GM23248 (cell line): ENCODE data around the gene SPPL2A. TPM values are rescaled to one million over a fixed set of nuclear protein-coding genes. Genes with fewer than 3 reads are reported as not detected.

Experiments
- DNase-seq: peaks from one replicate; pipeline ENCODE4 v3.0.0-alpha.2; 2015
- H2AFZ ChIP-seq: fragments of 200-600 bp; sonication (generic); 2 replicates; pipeline ENCODE4 v1.6.1; 2016; ENCODE audit warnings: antibody characterized with exemption
- H3F3A ChIP-seq: fragments of 200-600 bp; sonication (generic); 2 replicates; pipeline ENCODE4 v1.6.1; 2016; ENCODE audit warnings: mild to moderate bottlenecking, antibody characterized with exemption, mixed run types; ENCODE audit not compliant: insufficient read depth
- H3K27ac ChIP-seq: fragments of 200-600 bp; sonication (generic); 2 replicates; pipeline ENCODE4 v1.5.1; 2016; ENCODE audit warnings: mild to moderate bottlenecking
- H3K27me3 ChIP-seq: fragments of 200-600 bp; sonication (generic); replicated peaks from 2 replicates; pipeline ENCODE4 v1.6.1; 2016; ENCODE audit warnings: mild to moderate bottlenecking; ENCODE audit not compliant: insufficient read depth
- H3K36me3 ChIP-seq: fragments of 200-600 bp; sonication (generic); 2 replicates; pipeline ENCODE4 v1.6.1; 2016; ENCODE audit warnings: low read depth, mild to moderate bottlenecking
- H3K4me1 ChIP-seq: fragments of 200-600 bp; sonication (generic); 2 replicates; pipeline ENCODE4 v1.6.1; 2016; ENCODE audit warnings: mild to moderate bottlenecking; ENCODE audit not compliant: insufficient read depth
- H3K4me2 ChIP-seq: fragments of 200-600 bp; sonication (generic); one replicate; pipeline ENCODE4 v1.6.1; 2016; ENCODE audit warnings: mild to moderate bottlenecking; ENCODE audit not compliant: unreplicated experiment
- H3K4me3 ChIP-seq: fragments of 200-600 bp; sonication (generic); 2 replicates; pipeline ENCODE4 v1.5.1; 2016; ENCODE audit warnings: mild to moderate bottlenecking
- H3K79me2 ChIP-seq: fragments of 200-600 bp; sonication (generic); 2 replicates; pipeline ENCODE4 v1.6.1; 2016; ENCODE audit warnings: mild to moderate bottlenecking; ENCODE audit not compliant: insufficient read depth
- H3K9ac ChIP-seq: fragments of 200-600 bp; sonication (generic); 2 replicates; pipeline ENCODE4 v1.6.1; 2016; ENCODE audit warnings: mild to moderate bottlenecking
- H3K9me2 ChIP-seq: fragments of 200-600 bp; sonication (generic); 2 replicates; pipeline ENCODE4 v1.6.1; 2016; ENCODE audit warnings: mixed run types, mild to moderate bottlenecking, moderate library complexity; ENCODE audit not compliant: insufficient read depth
- H3K9me3 ChIP-seq: fragments of 200-600 bp; sonication (generic); one replicate; pipeline ENCODE4 v1.6.1; 2017; ENCODE audit warnings: low read depth
- H4K20me1 ChIP-seq: fragments of 200-600 bp; sonication (generic); 2 replicates; pipeline ENCODE4 v1.6.0; 2016; ENCODE audit not compliant: insufficient read depth
- EZH2 ChIP-seq: fragments of 200-600 bp; sonication (generic); IDR thresholded peaks from 2 replicates; pipeline ENCODE4 v1.6.1; 2018; ENCODE audit warnings: antibody characterized with exemption, mild to moderate bottlenecking; ENCODE audit not compliant: insufficient read depth, poor library complexity, severe bottlenecking
- EZH2phosphoT487 ChIP-seq: fragments of 200-600 bp; sonication (generic); IDR thresholded peaks from 2 replicates; pipeline ENCODE4 v1.6.1; 2018; ENCODE audit warnings: antibody characterized with exemption, moderate library complexity, mild to moderate bottlenecking, low read depth; ENCODE audit not compliant: insufficient read depth
- WGBS, 2 experiments: methylation state at CpG; one replicate each; pipeline ENCODE4 v1.1.6; 2015 to 2017; ENCODE audit warnings: low lambda C conversion rate in 2 of 2, low coverage in 1 of 2; ENCODE audit errors: missing lambda C conversion rate in 2 of 2; 5-methylcytosine and 5-hydroxymethylcytosine counted together
- in situ Hi-C: fragments of 300-500 bp; cut with MboI; formaldehyde crosslinking; loops from 2 replicates; pipeline ENCODE4 v1.15.0; 2020
- polyA plus RNA-seq: library from polyadenylated mRNA; unstranded; fragments of >200 nt; fragmentation: Nextera tagmentation; extraction: Ambion mirVana; gene quantifications from 2 replicates; pipeline ENCODE4 v1.2.1, GENCODE V29; 2016
- total RNA-seq: library from RNA; depleted of rRNA; stranded (reverse); fragments of >200 nt; shearing (Covaris generic); gene quantifications from 2 replicates; pipeline ENCODE4 v1.2.3, GENCODE V29; 2014

The SPPL2A gene
- total and polyA plus RNA-seq, 2 experiments from 2014 or later: 124 to 149 TPM

DNA sequence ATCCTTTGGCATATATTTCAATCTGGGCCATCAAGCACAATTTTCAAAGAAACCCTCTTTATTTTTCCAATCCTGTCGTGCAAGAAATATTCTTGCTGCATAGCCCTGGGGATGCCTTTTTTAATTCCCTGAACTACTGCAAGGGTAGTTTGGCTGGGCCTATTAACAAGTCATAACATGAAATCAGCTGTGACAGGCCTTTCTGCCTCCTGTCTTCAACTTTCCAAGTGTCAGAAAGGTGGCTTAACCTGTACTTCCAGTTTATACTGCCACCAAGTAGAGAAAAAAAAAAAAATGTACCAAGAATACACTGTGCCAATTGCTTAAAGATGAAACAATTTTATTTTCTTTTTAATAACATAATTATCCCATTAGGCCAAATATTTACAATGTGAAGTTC is 32.4 kb upstream of the SPPL2A start:
- Histone ChIP-seq H3K27ac (no peak overlapping the region), H3K4me1 (no peaks in the 10 kb centered on the region), H3K79me2 (no peaks in the 10 kb centered on the region), H3K36me3 (no peaks in the 10 kb centered on the region), H3K9ac (no peak overlapping the region), H4K20me1 (no peaks in the 10 kb centered on the region), H3K4me2 (no peak overlapping the region), H3K27me3 (no peaks in the 10 kb centered on the region), H3K9me2 (no peaks in the 10 kb centered on the region), H3K4me3 (no peak overlapping the region), H2AFZ (no peak overlapping the region), H3K9me3 (no peaks in the 10 kb centered on the region), H3F3A (no peaks in the 10 kb centered on the region)
- no peak for DNase-seq
- no peak for TF ChIP-seq EZH2phosphoT487
- TF ChIP-seq EZH2: no peak
- in situ Hi-C loops: no loop called here
- 80 to 84% methylated on average over 1 of the region's 1 CpG for WGBS, 2 experiments

DNA sequence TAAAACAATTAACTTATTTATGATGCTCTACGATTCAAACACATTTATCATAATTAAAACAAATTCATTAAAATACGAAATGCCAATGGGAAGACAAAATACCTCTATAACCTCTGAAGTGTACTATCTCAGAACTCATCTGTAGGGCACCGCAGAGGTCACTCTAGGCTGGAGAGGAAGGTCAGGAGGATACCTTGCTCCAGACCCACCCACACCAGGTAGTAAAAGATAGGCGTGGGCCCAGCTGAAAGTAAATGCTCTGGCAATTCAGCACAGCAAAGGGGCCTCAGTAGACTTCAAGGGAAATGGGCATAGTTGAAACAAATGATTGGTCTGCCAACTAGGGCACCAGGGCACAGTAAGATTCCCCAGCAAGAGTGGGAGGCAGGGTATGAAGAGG is 26.0 kb upstream of the SPPL2A start:
- Histone ChIP-seq H3F3A (peaks cover 4% of the 10 kb centered on the region; the same call in 1 of the 2 replicates), H3K9ac (no peak overlapping the region), H3K27ac (no peak overlapping the region), H3K4me2 (no peak overlapping the region), H3K4me1 (peaks cover 6% of the 10 kb centered on the region; the same call in 1 of the 2 replicates), H3K79me2 (no peaks in the 10 kb centered on the region), H3K9me3 (no peaks in the 10 kb centered on the region), H3K36me3 (no peaks in the 10 kb centered on the region), H3K4me3 (no peak overlapping the region), H3K27me3 (no peaks in the 10 kb centered on the region), H4K20me1 (no peaks in the 10 kb centered on the region), H3K9me2 (no peaks in the 10 kb centered on the region), H2AFZ (no peak overlapping the region)
- no peak for DNase-seq
- in situ Hi-C loops: no loop called here
- TF ChIP-seq EZH2phosphoT487: no peak
- 80 to 88% methylated on average over 4 of the region's 4 CpGs for WGBS, 2 experiments

DNA sequence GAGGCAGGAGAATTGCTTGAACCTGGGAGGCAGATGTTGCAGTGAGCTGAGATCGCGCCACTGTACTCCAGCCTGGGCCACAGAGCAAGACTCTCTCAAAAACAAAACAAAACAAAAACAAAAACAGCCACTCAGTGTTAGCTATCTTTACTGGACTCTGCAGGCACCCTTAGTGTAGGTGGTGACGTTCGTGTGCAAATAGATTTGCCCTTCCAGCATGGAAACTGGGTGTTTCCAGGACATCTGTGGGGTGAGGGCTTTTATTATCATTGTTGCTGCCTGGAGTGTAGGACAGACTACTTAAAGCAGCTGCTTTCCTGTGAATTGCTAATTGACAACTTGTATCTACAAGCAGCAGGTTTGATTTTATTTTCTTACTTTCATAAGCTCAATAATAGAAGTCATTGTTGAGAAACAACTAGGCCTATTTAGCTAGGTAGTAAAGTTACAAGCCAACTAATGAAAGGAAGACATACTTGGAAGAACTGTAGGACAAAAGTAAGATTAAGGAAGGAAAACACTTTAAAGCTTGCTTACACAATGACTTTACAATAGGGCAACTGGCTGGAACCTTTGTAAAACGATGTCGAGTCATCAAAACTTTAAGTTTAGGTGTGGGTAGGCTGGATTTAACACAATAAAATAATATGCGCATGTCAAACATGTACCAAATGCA is 25.4 kb upstream of the SPPL2A start:
- Histone ChIP-seq H4K20me1 (no peaks in the 10 kb centered on the region), H3K4me1 (peaks cover 7% of the 10 kb centered on the region; the same call in 1 of the 2 replicates), H3K4me2 (no peak overlapping the region), H3K9ac (no peak overlapping the region), H3K9me2 (no peaks in the 10 kb centered on the region), H3K4me3 (no peak overlapping the region), H3K36me3 (no peaks in the 10 kb centered on the region), H3K27ac (no peak overlapping the region), H2AFZ (no peak overlapping the region), H3F3A (peaks cover 6% of the 10 kb centered on the region; the same call in 1 of the 2 replicates), H3K9me3 (no peaks in the 10 kb centered on the region), H3K27me3 (no peaks in the 10 kb centered on the region), H3K79me2 (no peaks in the 10 kb centered on the region)
- TF ChIP-seq EZH2phosphoT487: no peak
- no peak for TF ChIP-seq EZH2
- DNase-seq: no peak
- WGBS, 2 experiments: 89 to 93% methylated on average over 7 of the region's 7 CpGs
- in situ Hi-C loops: no loop called here

DNA sequence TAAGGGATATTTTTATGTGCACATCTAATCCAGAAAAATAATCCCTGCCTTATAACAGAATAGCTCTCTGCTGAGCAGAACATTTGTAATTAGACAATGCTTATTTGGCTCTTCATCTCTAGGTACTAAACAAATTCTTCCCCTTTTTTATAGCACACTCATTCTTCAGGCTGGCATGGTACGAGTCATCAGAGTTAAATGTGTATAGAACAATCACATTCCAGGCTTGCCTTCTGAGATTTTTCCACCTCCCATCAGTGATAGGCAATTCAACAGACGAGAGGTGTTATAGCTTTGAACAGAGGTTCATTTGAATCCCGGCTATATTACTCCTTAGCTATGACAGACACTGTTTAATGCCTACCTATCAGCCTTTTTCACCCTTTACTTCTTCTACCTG is 21.4 kb upstream of the SPPL2A start:
- DNase-seq: peak; percentile 59
- Histone ChIP-seq H4K20me1 (no peaks in the 10 kb centered on the region), H3K79me2 (no peaks in the 10 kb centered on the region)

DNA sequence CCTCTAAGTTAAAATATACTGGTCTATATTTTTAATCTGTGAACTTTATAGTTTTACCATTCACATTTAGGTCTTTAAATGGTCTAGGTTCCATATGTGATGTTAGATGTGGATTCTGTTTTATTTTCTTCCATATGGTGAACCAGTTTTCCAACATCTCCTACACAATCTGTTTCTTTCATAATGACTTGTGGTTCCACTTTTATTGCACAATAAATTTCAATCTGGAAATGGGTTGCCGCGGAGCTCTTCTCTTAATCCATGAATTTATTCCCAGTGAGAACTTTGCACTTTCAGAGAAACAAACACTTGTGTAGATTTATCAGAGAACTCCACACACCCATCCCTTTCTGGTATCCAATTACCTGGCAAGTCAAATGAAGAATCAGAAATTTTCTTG is 20.9 kb upstream of the SPPL2A start:
- no peak overlapping the region for H3K4me3 ChIP-seq
- H4K20me1 ChIP-seq: no peaks in the 10 kb centered on the region
- no peaks in the 10 kb centered on the region for H3K27me3 ChIP-seq
- H3K4me2 ChIP-seq: no peak overlapping the region
- H3K9ac ChIP-seq: no peak overlapping the region
- H3K4me1 ChIP-seq: peaks cover 7% of the 10 kb centered on the region; the same call in 1 of the 2 replicates
- H2AFZ ChIP-seq: no peak overlapping the region
- H3K79me2 ChIP-seq: no peaks in the 10 kb centered on the region
- no peak overlapping the region for H3K27ac ChIP-seq
- in situ Hi-C loops: no loop called here
- DNase-seq: no peak
- peaks cover 6% of the 10 kb centered on the region; the same call in 1 of the 2 replicates for H3F3A ChIP-seq
- TF ChIP-seq EZH2phosphoT487 (no peak), EZH2 (no peak)
- H3K36me3 ChIP-seq: no peaks in the 10 kb centered on the region
- H3K9me3 ChIP-seq: no peaks in the 10 kb centered on the region
- 0 to 3% methylated on average over 2 of the region's 2 CpGs for WGBS, 2 experiments
- no peaks in the 10 kb centered on the region for H3K9me2 ChIP-seq

More for the DNA sequence above, 21.4 kb upstream of the SPPL2A start:
- peaks cover 7% of the 10 kb centered on the region; the same call in 1 of the 2 replicates for H3K4me1 ChIP-seq
- no peaks in the 10 kb centered on the region for H3K9me3 ChIP-seq
- no peak overlapping the region for H2AFZ ChIP-seq
- no peak overlapping the region for H3K4me2 ChIP-seq
- H3K27me3 ChIP-seq: no peaks in the 10 kb centered on the region
- no peak overlapping the region for H3K4me3 ChIP-seq
- no peaks in the 10 kb centered on the region for H3K9me2 ChIP-seq
- peaks cover 6% of the 10 kb centered on the region; the same call in 1 of the 2 replicates for H3F3A ChIP-seq
- TF ChIP-seq EZH2 (no peak), EZH2phosphoT487 (no peak)
- no peak overlapping the region for H3K27ac ChIP-seq
- in situ Hi-C loops: no loop called here
- H3K36me3 ChIP-seq: no peaks in the 10 kb centered on the region
- WGBS, 2 experiments: 46 to 47% methylated on average over 3 of the region's 3 CpGs
- H3K9ac ChIP-seq: no peak overlapping the region
